CD8-positive, alpha-beta memory T cell (primary cell): ENCODE results near the gene DYNLL1. TPM values are rescaled to one million over a fixed set of nuclear protein-coding genes. Genes with fewer than 3 reads are reported as not detected.
A peak's percentile ranks its signal among the peaks of the same experiment; 100 is the strongest.

Experiments used
- CTCF ChIA-PET: fragments of 350-600 bp; sonication (Branson Sonifier 250); formaldehyde crosslinking; loops from one replicate; lab custom pipeline; 2021; ENCODE audit warnings: antibody characterized with exemption; lab: Charles Lee
- POLR2A ChIA-PET: fragments of 350-600 bp; sonication (Branson Sonifier 250); formaldehyde crosslinking; loops from one replicate; lab custom pipeline; 2021; ENCODE audit warnings: antibody characterized with exemption; lab: Charles Lee
- DNase-seq, 5 donors: peaks; one replicate each; pipeline versions ENCODE4 v3.0.0 to v3.0.0-alpha.2; 2020 to 2022; ENCODE audit warnings: mixed read lengths in 1 of 5
- H3K27ac ChIP-seq: one replicate; pipeline ENCODE4 v1.7.0; 2013; ENCODE audit warnings: low read depth, mild to moderate bottlenecking, low read length, moderate library complexity
- H3K27me3 ChIP-seq: 2 replicates; pipeline ENCODE4 v1.7.0; 2013; ENCODE audit warnings: low read length, mild to moderate bottlenecking; ENCODE audit not compliant: insufficient read depth, poor library complexity, severe bottlenecking
- H3K36me3 ChIP-seq: 2 replicates; pipeline ENCODE4 v1.7.0; 2013; ENCODE audit warnings: mild to moderate bottlenecking, low read length, moderate library complexity; ENCODE audit not compliant: insufficient read depth
- H3K4me1 ChIP-seq: 2 replicates; pipeline ENCODE4 v1.7.0; 2013; ENCODE audit warnings: mild to moderate bottlenecking, low read length, moderate library complexity; ENCODE audit not compliant: insufficient read depth
- H3K4me3 ChIP-seq: 2 replicates; pipeline ENCODE4 v1.7.0; 2013; ENCODE audit warnings: mild to moderate bottlenecking, low read length
- H3K9me3 ChIP-seq: 2 replicates; pipeline ENCODE4 v1.7.0; 2013; ENCODE audit warnings: mild to moderate bottlenecking, low read length
- H3K27ac Mint-ChIP-seq, 8 donors: one replicate each; pipeline ENCODE4 v1.8.0; 2020 to 2021; ENCODE audit warnings: mixed read lengths in 8 of 8, mild to moderate bottlenecking in 6 of 8, inconsistent platforms in 3 of 8, moderate library complexity in 3 of 8
- H3K27me3 Mint-ChIP-seq, 2 donors: one replicate each; pipeline ENCODE4 v1.8.0; 2020 to 2021; ENCODE audit warnings: mixed read lengths in 2 of 2, mild to moderate bottlenecking in 1 of 2, moderate library complexity in 1 of 2
- H3K36me3 Mint-ChIP-seq, 3 donors: one replicate each; pipeline ENCODE4 v1.8.0; 2020 to 2021; ENCODE audit warnings: mixed read lengths in 3 of 3, inconsistent platforms in 1 of 3, mild to moderate bottlenecking in 1 of 3
- H3K4me1 Mint-ChIP-seq, 3 donors: one replicate each; pipeline ENCODE4 v1.8.0; 2020 to 2021; ENCODE audit warnings: mixed read lengths in 3 of 3, inconsistent platforms in 1 of 3, mild to moderate bottlenecking in 1 of 3
- H3K4me3 Mint-ChIP-seq, 7 donors: one replicate each; pipeline ENCODE4 v1.8.0; 2020 to 2021; ENCODE audit warnings: mixed read lengths in 7 of 7, mild to moderate bottlenecking in 6 of 7, moderate library complexity in 4 of 7, inconsistent platforms in 2 of 7
- H3K9me3 Mint-ChIP-seq, 5 donors: one replicate each; pipeline ENCODE4 v1.8.0; 2020 to 2022; ENCODE audit warnings: mixed read lengths in 5 of 5, mild to moderate bottlenecking in 3 of 5, moderate library complexity in 2 of 5, inconsistent platforms in 1 of 5
- polyA plus RNA-seq: library from polyadenylated mRNA; unstranded; fragments of 300-500 nt; fragmentation: Illumina TruSeq; gene quantifications from one replicate; pipeline ENCODE4 v1.2.3, GENCODE V29; 2021
- total RNA-seq, 2 experiments: library from RNA; stranded (reverse); gene quantifications; one replicate each; pipeline ENCODE4 v1.2.3, GENCODE V29; 2021

The DYNLL1 gene
- total and polyA plus RNA-seq, 3 experiments from 2014 or later: 288 to 304 (median 296) TPM

GRCh38 chr12:120468325-120468820, 27.5 kb upstream of the DYNLL1 start:
- H3K4me1 Mint-ChIP-seq: peaks cover 44 to 64% (median 62%) of the 10 kb centered on the region in 3 donors
- peaks cover 53% of the 10 kb centered on the region for H3K4me1 ChIP-seq
- peak overlapping the region; percentile 84 for H3K4me3 ChIP-seq

GRCh38 chr12:120468821-120469449, 27.0 kb upstream of the DYNLL1 start:
- H3K4me3 ChIP-seq: peak overlapping the region; percentile 84
- Mint-ChIP-seq H3K4me1 (peaks cover 46 to 62% (median 61%) of the 10 kb centered on the region in 3 donors), H3K4me3 (peak overlapping the region; percentile 81 to 96 (median 92)), H3K36me3 (peaks cover 4 to 37% (median 13%) of the 10 kb centered on the region in 3 donors), H3K27me3 (peaks cover 0 to 3% of the 10 kb centered on the region in 2 donors), H3K27ac (peak overlapping the region; percentile 79 to 97 (median 94)), H3K9me3 (no peaks in the 10 kb centered on the region)
- H3K36me3 ChIP-seq: peaks cover 29% of the 10 kb centered on the region
- peaks cover 53% of the 10 kb centered on the region for H3K4me1 ChIP-seq
- DNase-seq: peak in 1 of 5 donors; percentile 48
- peak overlapping the region; percentile 75 for H3K27ac ChIP-seq
- ChIA-PET CTCF (interaction anchor here (0.6 to 4.9 kb wide), 14 partner anchors 10 to 454 kb away, joined by 3 to 36 read pairs (median 4); partner anchors contain the start of gene DYNLL1), POLR2A (interaction anchor here (0.8 to 3.2 kb wide), 7 partner anchors 20 to 177 kb away, joined by 3 to 36 read pairs (median 4); partner anchors contain the start of genes COQ5, COX6A1, DYNLL1 and RNU4-1)
- H3K27me3 ChIP-seq: no peaks in the 10 kb centered on the region
- H3K9me3 ChIP-seq: no peaks in the 10 kb centered on the region

More at GRCh38 chr12:120468325-120468820, 27.5 kb upstream of the DYNLL1 start:
- Mint-ChIP-seq H3K4me3 (peak overlapping the region; percentile 81 to 96 (median 92)), H3K36me3 (peaks cover 9 to 43% (median 13%) of the 10 kb centered on the region in 3 donors), H3K27me3 (peaks cover 0 to 3% of the 10 kb centered on the region in 2 donors), H3K9me3 (no peaks in the 10 kb centered on the region), H3K27ac (peak overlapping the region; percentile 79 to 97 (median 90))
- DNase-seq: no peak
- ChIA-PET POLR2A (interaction anchor here (0.6 to 3.2 kb wide), 8 partner anchors 21 to 176 kb away, joined by 3 to 36 read pairs (median 4); partner anchors contain the start of genes COQ5, COX6A1, DYNLL1 and RNU4-1), CTCF (interaction anchor here (0.6 to 4.9 kb wide), 10 partner anchors 10 to 453 kb away, joined by 3 to 36 read pairs (median 4); partner anchors contain the start of gene DYNLL1)
- Histone ChIP-seq H3K27me3 (no peaks in the 10 kb centered on the region), H3K9me3 (no peaks in the 10 kb centered on the region), H3K36me3 (peaks cover 35% of the 10 kb centered on the region), H3K27ac (peak overlapping the region; percentile 75)

GRCh38 chr12:120469450-120470149, 26.3 kb upstream of the DYNLL1 start, which contains the start of gene SRSF9:
Gene SRSF9, minus strand, starts transcription at chr12:120469748. Its CDS starts 139 bp downstream, at chr12:120469609.
- H3K9me3 ChIP-seq: no peaks in the 10 kb centered on the region
- Mint-ChIP-seq H3K4me1 (peaks cover 47 to 61% (median 60%) of the 10 kb centered on the region in 3 donors), H3K4me3 (peak within 1 kb of the TSS; percentile 81 to 96 (median 92)), H3K36me3 (peaks cover 2 to 30% (median 11%) of the 10 kb centered on the region in 3 donors), H3K27me3 (peaks cover 0 to 3% of the 10 kb centered on the region in 2 donors), H3K27ac (peak within 1 kb of the TSS; percentile 79 to 97 (median 94)), H3K9me3 (no peaks in the 10 kb centered on the region)
- peak within 1 kb of the TSS; percentile 86 for H3K4me3 ChIP-seq
- peaks cover 50% of the 10 kb centered on the region for H3K4me1 ChIP-seq
- peaks cover 23% of the 10 kb centered on the region for H3K36me3 ChIP-seq
- no peaks in the 10 kb centered on the region for H3K27me3 ChIP-seq
- DNase-seq: peak; percentile 96 to 99 (median 97)
- CTCF ChIA-PET: interaction anchor here (0.7 to 4.9 kb wide), 22 partner anchors 11 to 454 kb away, joined by 3 to 36 read pairs (median 4); partner anchors contain the start of gene DYNLL1
- POLR2A ChIA-PET: interaction anchor here (0.5 to 3.2 kb wide), 7 partner anchors 26 to 979 kb away, joined by 3 to 36 read pairs (median 4); partner anchors contain the start of genes COQ5, DYNLL1, POP5 and RNU4-1
- H3K27ac ChIP-seq: peak within 1 kb of the TSS; percentile 75

GRCh38 chr12:120470150-120470784, 25.6 kb upstream of the DYNLL1 start:
- CTCF ChIA-PET: interaction anchor here (0.7 to 4.9 kb wide), 16 partner anchors 11 to 421 kb away, joined by 3 to 36 read pairs (median 4); partner anchors contain the start of gene DYNLL1
- Mint-ChIP-seq H3K27ac (peak overlapping the region; percentile 79 to 97 (median 92)), H3K27me3 (peaks cover 0 to 3% of the 10 kb centered on the region in 2 donors), H3K4me3 (peak overlapping the region; percentile 81 to 96 (median 92)), H3K4me1 (peaks cover 46 to 61% (median 54%) of the 10 kb centered on the region in 3 donors), H3K36me3 (peaks cover 2 to 24% (median 8%) of the 10 kb centered on the region in 3 donors), H3K9me3 (no peaks in the 10 kb centered on the region)
- H3K4me3 ChIP-seq: peak overlapping the region; percentile 86
- H3K27ac ChIP-seq: peak overlapping the region; percentile 73
- no peaks in the 10 kb centered on the region for H3K27me3 ChIP-seq
- POLR2A ChIA-PET: interaction anchor here (0.5 to 3.2 kb wide), 4 partner anchors 26 to 978 kb away, joined by 3 to 36 read pairs (median 12); partner anchors contain the start of genes DYNLL1, POP5, RNU4-1 and RNU4-2
- H3K4me1 ChIP-seq: peaks cover 46% of the 10 kb centered on the region
- H3K36me3 ChIP-seq: peaks cover 16% of the 10 kb centered on the region
- H3K9me3 ChIP-seq: no peaks in the 10 kb centered on the region
- DNase-seq: no peak

GRCh38 chr12:120472521-120472920, 23.4 kb upstream of the DYNLL1 start:
- Mint-ChIP-seq H3K36me3 (peaks cover under 1 to 5% (median 3%) of the 10 kb centered on the region in 3 donors), H3K9me3 (no peaks in the 10 kb centered on the region), H3K27ac (peak overlapping the region in 3 of 8 donors; percentile 6 to 47 (median 45)), H3K4me3 (peak overlapping the region in 1 of 7 donors; percentile 19), H3K27me3 (peaks cover 0 to 3% of the 10 kb centered on the region in 2 donors), H3K4me1 (peaks cover 30 to 43% (median 31%) of the 10 kb centered on the region in 3 donors)
- Histone ChIP-seq H3K36me3 (no peaks in the 10 kb centered on the region), H3K27ac (peak overlapping the region; percentile 44), H3K9me3 (no peaks in the 10 kb centered on the region), H3K27me3 (no peaks in the 10 kb centered on the region), H3K4me3 (no peak overlapping the region), H3K4me1 (peaks cover 26% of the 10 kb centered on the region)
- ChIA-PET POLR2A (interaction anchor here (0.6 kb wide), 1 partner anchor 169 kb away, joined by 4 read pairs; no protein-coding TSS in a partner anchor), CTCF (interaction anchor here (0.7 to 1.3 kb wide), 2 partner anchors 11 to 170 kb away, joined by 3 to 4 read pairs; partner anchors contain the start of gene SIRT4)
- no peak for DNase-seq

GRCh38 chr12:120473807-120474615, 21.9 kb upstream of the DYNLL1 start:
- POLR2A ChIA-PET: no interaction called here

More at GRCh38 chr12:120473807-120474615, 21.9 kb upstream of the DYNLL1 start:
- no peaks in the 10 kb centered on the region for H3K27me3 Mint-ChIP-seq
- peak overlapping the region in 1 of 7 donors; percentile 8 for H3K4me3 Mint-ChIP-seq
- no peaks in the 10 kb centered on the region for H3K9me3 Mint-ChIP-seq
- H3K4me1 Mint-ChIP-seq: peaks cover 20 to 33% (median 21%) of the 10 kb centered on the region in 3 donors
- peaks cover 16% of the 10 kb centered on the region for H3K4me1 ChIP-seq
- H3K36me3 ChIP-seq: no peaks in the 10 kb centered on the region
- no peaks in the 10 kb centered on the region for H3K27me3 ChIP-seq
- no peak overlapping the region for H3K27ac Mint-ChIP-seq
- no peak overlapping the region for H3K27ac ChIP-seq
- no peak for DNase-seq
- H3K36me3 Mint-ChIP-seq: peaks cover 0 to 3% (median 0%) of the 10 kb centered on the region in 3 donors
- no peak overlapping the region for H3K4me3 ChIP-seq
- no peaks in the 10 kb centered on the region for H3K9me3 ChIP-seq
- CTCF ChIA-PET: interaction anchor here (0.6 to 1.6 kb wide), 4 partner anchors 17 to 133 kb away, joined by 3 to 5 read pairs (median 4); no protein-coding TSS in a partner anchor
